ENCODE data around the gene DLG2.

DNA sequence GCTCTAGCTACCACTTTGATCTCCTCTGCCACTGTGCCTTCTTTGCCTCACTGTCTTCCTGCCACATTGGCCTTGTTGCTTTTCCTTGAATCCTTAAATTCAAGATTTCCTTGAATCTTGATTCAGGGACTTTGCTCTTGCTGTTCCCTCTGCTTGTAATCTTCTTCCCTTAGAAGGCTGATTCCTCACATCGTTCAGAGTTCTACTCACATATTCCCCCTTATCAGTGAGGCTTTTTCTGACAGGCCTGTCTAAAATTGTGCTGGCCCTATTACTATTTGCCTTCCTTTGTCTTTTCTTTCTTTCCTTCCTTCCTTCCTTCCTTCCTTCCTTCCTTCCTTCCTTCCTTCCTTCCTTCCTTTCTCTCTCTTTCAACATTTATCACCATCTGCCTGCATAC, 2134.1 kb downstream of the DLG2 start:
- TF ChIP-seq NR2F2 (IDR thresholded peaks at IDR 0.05) (no peak), EGR1 (IDR thresholded peaks at IDR 0.05; ENCODE audit: low read depth in 2 of 2) (no peak), RAD21 (IDR thresholded peaks at IDR 0.05) (no peak), HNF4G (IDR thresholded peaks at IDR 0.05) (no peak), YY1 (IDR thresholded peaks at IDR 0.05) (no peak), JUND (IDR thresholded peaks at IDR 0.05) (no peak), TAF1 (conservative IDR thresholded peaks at IDR 0.05) (no peak), FOXA1 (IDR thresholded peaks at IDR 0.05) (no peak)
- TF ChIP-seq, protein P1, sequence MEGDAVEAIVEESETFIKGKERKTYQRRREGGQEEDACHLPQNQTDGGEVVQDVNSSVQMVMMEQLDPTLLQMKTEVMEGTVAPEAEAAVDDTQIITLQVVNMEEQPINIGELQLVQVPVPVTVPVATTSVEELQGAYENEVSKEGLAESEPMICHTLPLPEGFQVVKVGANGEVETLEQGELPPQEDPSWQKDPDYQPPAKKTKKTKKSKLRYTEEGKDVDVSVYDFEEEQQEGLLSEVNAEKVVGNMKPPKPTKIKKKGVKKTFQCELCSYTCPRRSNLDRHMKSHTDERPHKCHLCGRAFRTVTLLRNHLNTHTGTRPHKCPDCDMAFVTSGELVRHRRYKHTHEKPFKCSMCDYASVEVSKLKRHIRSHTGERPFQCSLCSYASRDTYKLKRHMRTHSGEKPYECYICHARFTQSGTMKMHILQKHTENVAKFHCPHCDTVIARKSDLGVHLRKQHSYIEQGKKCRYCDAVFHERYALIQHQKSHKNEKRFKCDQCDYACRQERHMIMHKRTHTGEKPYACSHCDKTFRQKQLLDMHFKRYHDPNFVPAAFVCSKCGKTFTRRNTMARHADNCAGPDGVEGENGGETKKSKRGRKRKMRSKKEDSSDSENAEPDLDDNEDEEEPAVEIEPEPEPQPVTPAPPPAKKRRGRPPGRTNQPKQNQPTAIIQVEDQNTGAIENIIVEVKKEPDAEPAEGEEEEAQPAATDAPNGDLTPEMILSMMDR (IDR thresholded peaks at IDR 0.05; ENCODE audit: low read depth, low read length, missing input control): no peak
- TF ChIP-seq, protein P2, sequence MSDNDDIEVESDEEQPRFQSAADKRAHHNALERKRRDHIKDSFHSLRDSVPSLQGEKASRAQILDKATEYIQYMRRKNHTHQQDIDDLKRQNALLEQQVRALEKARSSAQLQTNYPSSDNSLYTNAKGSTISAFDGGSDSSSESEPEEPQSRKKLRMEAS (IDR thresholded peaks at IDR 0.05): no peak
- TF ChIP-seq, protein P3, sequence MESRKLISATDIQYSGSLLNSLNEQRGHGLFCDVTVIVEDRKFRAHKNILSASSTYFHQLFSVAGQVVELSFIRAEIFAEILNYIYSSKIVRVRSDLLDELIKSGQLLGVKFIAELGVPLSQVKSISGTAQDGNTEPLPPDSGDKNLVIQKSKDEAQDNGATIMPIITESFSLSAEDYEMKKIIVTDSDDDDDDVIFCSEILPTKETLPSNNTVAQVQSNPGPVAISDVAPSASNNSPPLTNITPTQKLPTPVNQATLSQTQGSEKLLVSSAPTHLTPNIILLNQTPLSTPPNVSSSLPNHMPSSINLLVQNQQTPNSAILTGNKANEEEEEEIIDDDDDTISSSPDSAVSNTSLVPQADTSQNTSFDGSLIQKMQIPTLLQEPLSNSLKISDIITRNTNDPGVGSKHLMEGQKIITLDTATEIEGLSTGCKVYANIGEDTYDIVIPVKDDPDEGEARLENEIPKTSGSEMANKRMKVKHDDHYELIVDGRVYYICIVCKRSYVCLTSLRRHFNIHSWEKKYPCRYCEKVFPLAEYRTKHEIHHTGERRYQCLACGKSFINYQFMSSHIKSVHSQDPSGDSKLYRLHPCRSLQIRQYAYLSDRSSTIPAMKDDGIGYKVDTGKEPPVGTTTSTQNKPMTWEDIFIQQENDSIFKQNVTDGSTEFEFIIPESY (IDR thresholded peaks at IDR 0.05): no peak
- TF ChIP-seq, protein P4, sequence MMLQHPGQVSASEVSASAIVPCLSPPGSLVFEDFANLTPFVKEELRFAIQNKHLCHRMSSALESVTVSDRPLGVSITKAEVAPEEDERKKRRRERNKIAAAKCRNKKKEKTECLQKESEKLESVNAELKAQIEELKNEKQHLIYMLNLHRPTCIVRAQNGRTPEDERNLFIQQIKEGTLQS (IDR thresholded peaks at IDR 0.05): no peak
- TF ChIP-seq, protein P5, sequence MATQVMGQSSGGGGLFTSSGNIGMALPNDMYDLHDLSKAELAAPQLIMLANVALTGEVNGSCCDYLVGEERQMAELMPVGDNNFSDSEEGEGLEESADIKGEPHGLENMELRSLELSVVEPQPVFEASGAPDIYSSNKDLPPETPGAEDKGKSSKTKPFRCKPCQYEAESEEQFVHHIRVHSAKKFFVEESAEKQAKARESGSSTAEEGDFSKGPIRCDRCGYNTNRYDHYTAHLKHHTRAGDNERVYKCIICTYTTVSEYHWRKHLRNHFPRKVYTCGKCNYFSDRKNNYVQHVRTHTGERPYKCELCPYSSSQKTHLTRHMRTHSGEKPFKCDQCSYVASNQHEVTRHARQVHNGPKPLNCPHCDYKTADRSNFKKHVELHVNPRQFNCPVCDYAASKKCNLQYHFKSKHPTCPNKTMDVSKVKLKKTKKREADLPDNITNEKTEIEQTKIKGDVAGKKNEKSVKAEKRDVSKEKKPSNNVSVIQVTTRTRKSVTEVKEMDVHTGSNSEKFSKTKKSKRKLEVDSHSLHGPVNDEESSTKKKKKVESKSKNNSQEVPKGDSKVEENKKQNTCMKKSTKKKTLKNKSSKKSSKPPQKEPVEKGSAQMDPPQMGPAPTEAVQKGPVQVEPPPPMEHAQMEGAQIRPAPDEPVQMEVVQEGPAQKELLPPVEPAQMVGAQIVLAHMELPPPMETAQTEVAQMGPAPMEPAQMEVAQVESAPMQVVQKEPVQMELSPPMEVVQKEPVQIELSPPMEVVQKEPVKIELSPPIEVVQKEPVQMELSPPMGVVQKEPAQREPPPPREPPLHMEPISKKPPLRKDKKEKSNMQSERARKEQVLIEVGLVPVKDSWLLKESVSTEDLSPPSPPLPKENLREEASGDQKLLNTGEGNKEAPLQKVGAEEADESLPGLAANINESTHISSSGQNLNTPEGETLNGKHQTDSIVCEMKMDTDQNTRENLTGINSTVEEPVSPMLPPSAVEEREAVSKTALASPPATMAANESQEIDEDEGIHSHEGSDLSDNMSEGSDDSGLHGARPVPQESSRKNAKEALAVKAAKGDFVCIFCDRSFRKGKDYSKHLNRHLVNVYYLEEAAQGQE (IDR thresholded peaks at IDR 0.05): no peak
